ENCODE results near the gene CIT. TPM values are rescaled to one million over a fixed set of nuclear protein-coding genes. Genes with fewer than 3 reads are reported as not detected.
A peak's percentile ranks its signal among the peaks of the same experiment; 100 is the strongest.

CIT gene
- total RNA-seq, 5 donors from 2014 or later (not counting 1 experiment from before 2014, with no cell fraction given) = 1.9 to 4.5 (median 2.1) TPM

GRCh38 chr12:119784673-119785072 is 92.4 kb downstream of the CIT start:
- ChIA-PET CTCF (no interaction called here), POLR2A (no interaction called here)
- Histone ChIP-seq H3K4me3 (ENCODE audit: control insufficient read depth in 1 of 2, extremely low read depth in 1 of 2, low read length in 1 of 2) (no peak overlapping the region), H3K9me3 (no peaks in the 10 kb centered on the region), H3K36me3 (ENCODE audit: control insufficient read depth in 2 of 2, extremely low read depth in 1 of 2, insufficient read depth in 1 of 2, low read length in 1 of 2) (no peaks in the 10 kb centered on the region), H3K4me1 (ENCODE audit: control insufficient read depth in 1 of 2, extremely low read depth in 1 of 2, insufficient read depth in 2 of 2, low read length in 2 of 2) (no peaks in the 10 kb centered on the region), H3K27me3 (replicated peaks in 1 of 2; ENCODE audit: control insufficient read depth in 2 of 2, extremely low read depth in 1 of 2, insufficient read depth in 2 of 2, low read length in 1 of 2) (no peaks in the 10 kb centered on the region), H3K27ac (ENCODE audit: low read length) (no peak overlapping the region)
- H3K9me3 Mint-ChIP-seq = peaks cover 0 to 8% (median 0%) of the 10 kb centered on the region in 3 donors
- H3K27ac Mint-ChIP-seq = no peak overlapping the region
- peaks cover 0 to 2% (median 2%) of the 10 kb centered on the region in 3 donors for H3K4me1 Mint-ChIP-seq
- no peak overlapping the region for H3K4me3 Mint-ChIP-seq
- ATAC-seq (replicated peaks in 1 of 4) (no peak), DNase-seq (no peak)
- no peaks in the 10 kb centered on the region for H3K27me3 Mint-ChIP-seq
- H3K36me3 Mint-ChIP-seq = peaks cover 7% of the 10 kb centered on the region
- 97% methylated on average over 12 of the region's 17 CpGs for WGBS (ENCODE audit: insufficient coverage)

- Histone ChIP-seq H3K27ac (ENCODE audit: low read length) (no peak overlapping the region), H3K4me1 (ENCODE audit: control insufficient read depth in 1 of 2, extremely low read depth in 1 of 2, insufficient read depth in 2 of 2, low read length in 2 of 2) (no peaks in the 10 kb centered on the region), H3K4me3 (ENCODE audit: control insufficient read depth in 1 of 2, extremely low read depth in 1 of 2, low read length in 1 of 2) (no peak overlapping the region), H3K36me3 (ENCODE audit: control insufficient read depth in 2 of 2, extremely low read depth in 1 of 2, insufficient read depth in 1 of 2, low read length in 1 of 2) (no peaks in the 10 kb centered on the region), H3K27me3 (replicated peaks in 1 of 2; ENCODE audit: control insufficient read depth in 2 of 2, extremely low read depth in 1 of 2, insufficient read depth in 2 of 2, low read length in 1 of 2) (no peaks in the 10 kb centered on the region), H3K9me3 (no peaks in the 10 kb centered on the region)
- H3K9me3 Mint-ChIP-seq = peaks cover 0 to 8% (median 0%) of the 10 kb centered on the region in 3 donors
- peaks cover 7% of the 10 kb centered on the region for H3K36me3 Mint-ChIP-seq
- peaks cover 0 to 2% (median 2%) of the 10 kb centered on the region in 3 donors for H3K4me1 Mint-ChIP-seq
- CTCF ChIA-PET = no interaction called here
- POLR2A ChIA-PET = no interaction called here
- DNase-seq (no peak), ATAC-seq (replicated peaks in 1 of 4) (no peak)
- no peaks in the 10 kb centered on the region for H3K27me3 Mint-ChIP-seq
- H3K4me3 Mint-ChIP-seq = no peak overlapping the region
- H3K27ac Mint-ChIP-seq = no peak overlapping the region
- WGBS (ENCODE audit: insufficient coverage) = 76% methylated on average over 2 of the region's 6 CpGs
Measured at GRCh38 chr12:119783787-119784186, 93.3 kb downstream of the CIT start.

GRCh38 chr12:119781804-119782203 is 95.3 kb downstream of the CIT start:
- Histone ChIP-seq H3K4me3 (ENCODE audit: control insufficient read depth in 1 of 2, extremely low read depth in 1 of 2, low read length in 1 of 2) (no peak overlapping the region), H3K36me3 (ENCODE audit: control insufficient read depth in 2 of 2, extremely low read depth in 1 of 2, insufficient read depth in 1 of 2, low read length in 1 of 2) (no peaks in the 10 kb centered on the region), H3K27me3 (replicated peaks in 1 of 2; ENCODE audit: control insufficient read depth in 2 of 2, extremely low read depth in 1 of 2, insufficient read depth in 2 of 2, low read length in 1 of 2) (no peaks in the 10 kb centered on the region), H3K27ac (ENCODE audit: low read length) (no peak overlapping the region), H3K4me1 (ENCODE audit: control insufficient read depth in 1 of 2, extremely low read depth in 1 of 2, insufficient read depth in 2 of 2, low read length in 2 of 2) (no peaks in the 10 kb centered on the region), H3K9me3 (no peaks in the 10 kb centered on the region)
- Mint-ChIP-seq H3K27ac (no peak overlapping the region), H3K27me3 (no peaks in the 10 kb centered on the region), H3K36me3 (peaks cover 7% of the 10 kb centered on the region), H3K4me1 (peaks cover 0 to 2% (median 2%) of the 10 kb centered on the region in 3 donors), H3K4me3 (no peak overlapping the region), H3K9me3 (peaks cover 0 to 8% (median 0%) of the 10 kb centered on the region in 3 donors)
- ChIA-PET POLR2A (no interaction called here), CTCF (no interaction called here)
- ATAC-seq (replicated peaks in 1 of 4) (no peak), DNase-seq (no peak)
- WGBS (ENCODE audit: insufficient coverage) = no CpG with 5 or more reads among the region's 2 CpGs

DNA sequence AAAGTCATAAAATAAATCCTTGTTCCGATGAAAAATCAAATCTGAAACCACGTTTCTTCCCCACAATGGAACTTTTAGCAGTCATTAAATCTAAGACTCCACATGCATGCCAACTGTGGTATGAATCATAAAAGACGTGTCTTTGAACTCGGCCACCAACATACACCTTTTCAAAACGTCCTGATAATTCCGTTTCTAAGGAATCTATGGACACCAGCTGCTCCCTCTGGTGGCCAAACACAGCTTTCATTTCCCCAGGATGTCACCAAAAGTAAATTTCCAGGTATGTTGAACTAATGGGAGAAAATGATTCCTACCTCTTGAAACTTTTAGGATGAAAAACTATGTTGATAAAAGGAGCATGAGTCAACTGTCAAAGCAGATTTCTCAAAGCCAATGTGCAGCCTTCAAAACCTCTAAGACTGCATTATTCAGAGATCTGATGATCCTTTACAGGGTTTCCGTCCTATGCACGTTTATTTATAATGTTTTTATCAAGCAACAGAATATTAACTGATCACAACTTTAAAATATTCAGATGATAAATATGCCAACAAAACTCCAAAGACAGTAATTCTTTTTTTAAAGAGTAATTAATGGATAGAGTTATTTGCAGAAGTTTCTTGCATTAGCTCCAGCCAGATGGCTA is 96.2 kb downstream of the CIT start:
- peaks cover 6% of the 10 kb centered on the region for H3K36me3 Mint-ChIP-seq
- CTCF ChIA-PET = no interaction called here

GRCh38 chr12:119775246-119775895 is 101.7 kb downstream of the CIT start:
- no CpG with 5 or more reads among the region's 7 CpGs for WGBS (ENCODE audit: insufficient coverage)
- H3K36me3 Mint-ChIP-seq = peaks cover 3% of the 10 kb centered on the region
- POLR2A ChIA-PET = no interaction called here
- H3K9me3 Mint-ChIP-seq = no peaks in the 10 kb centered on the region
- H3K4me1 Mint-ChIP-seq = no peaks in the 10 kb centered on the region
- no peak overlapping the region for H3K4me3 ChIP-seq (ENCODE audit: control insufficient read depth in 1 of 2, extremely low read depth in 1 of 2, low read length in 1 of 2)
- DNase-seq (no peak), ATAC-seq (replicated peaks in 1 of 4) (no peak)
- H3K27ac ChIP-seq (ENCODE audit: low read length) = no peak overlapping the region
- H3K27me3 ChIP-seq (replicated peaks in 1 of 2; ENCODE audit: control insufficient read depth in 2 of 2, extremely low read depth in 1 of 2, insufficient read depth in 2 of 2, low read length in 1 of 2) = no peaks in the 10 kb centered on the region
- H3K27ac Mint-ChIP-seq = no peak overlapping the region
- no peaks in the 10 kb centered on the region for H3K4me1 ChIP-seq (ENCODE audit: control insufficient read depth in 1 of 2, extremely low read depth in 1 of 2, insufficient read depth in 2 of 2, low read length in 2 of 2)
- no peaks in the 10 kb centered on the region for H3K9me3 ChIP-seq
- no peaks in the 10 kb centered on the region for H3K27me3 Mint-ChIP-seq
- no peak overlapping the region for H3K4me3 Mint-ChIP-seq
- H3K36me3 ChIP-seq (ENCODE audit: control insufficient read depth in 2 of 2, extremely low read depth in 1 of 2, insufficient read depth in 1 of 2, low read length in 1 of 2) = no peaks in the 10 kb centered on the region
- CTCF ChIA-PET = no interaction called here

More for the DNA sequence above, 96.2 kb downstream of the CIT start:
- Mint-ChIP-seq H3K27me3 (no peaks in the 10 kb centered on the region), H3K4me1 (peaks cover 0 to 2% (median 2%) of the 10 kb centered on the region in 3 donors), H3K9me3 (peaks cover 0 to 6% (median 0%) of the 10 kb centered on the region in 3 donors), H3K4me3 (no peak overlapping the region), H3K27ac (no peak overlapping the region)
- H3K27ac ChIP-seq (ENCODE audit: low read length) = no peak overlapping the region
- no peaks in the 10 kb centered on the region for H3K4me1 ChIP-seq (ENCODE audit: control insufficient read depth in 1 of 2, extremely low read depth in 1 of 2, insufficient read depth in 2 of 2, low read length in 2 of 2)
- no peaks in the 10 kb centered on the region for H3K9me3 ChIP-seq
- no peaks in the 10 kb centered on the region for H3K36me3 ChIP-seq (ENCODE audit: control insufficient read depth in 2 of 2, extremely low read depth in 1 of 2, insufficient read depth in 1 of 2, low read length in 1 of 2)
- POLR2A ChIA-PET = no interaction called here
- DNase-seq (peak in 1 of 35 experiments; percentile 14), ATAC-seq (replicated peaks in 1 of 4) (no peak)
- 89% methylated on average over 3 of the region's 8 CpGs for WGBS (ENCODE audit: insufficient coverage)
- H3K27me3 ChIP-seq (replicated peaks in 1 of 2; ENCODE audit: control insufficient read depth in 2 of 2, extremely low read depth in 1 of 2, insufficient read depth in 2 of 2, low read length in 1 of 2) = no peaks in the 10 kb centered on the region
- H3K4me3 ChIP-seq (ENCODE audit: control insufficient read depth in 1 of 2, extremely low read depth in 1 of 2, low read length in 1 of 2) = no peak overlapping the region

- WGBS (ENCODE audit: insufficient coverage) = 90% methylated on average over 2 of the region's 4 CpGs
- Mint-ChIP-seq H3K36me3 (peaks cover 3% of the 10 kb centered on the region), H3K4me3 (no peak overlapping the region), H3K9me3 (no peaks in the 10 kb centered on the region), H3K27me3 (no peaks in the 10 kb centered on the region), H3K27ac (no peak overlapping the region), H3K4me1 (no peaks in the 10 kb centered on the region)
- Histone ChIP-seq H3K27ac (ENCODE audit: low read length) (no peak overlapping the region), H3K36me3 (ENCODE audit: control insufficient read depth in 2 of 2, extremely low read depth in 1 of 2, insufficient read depth in 1 of 2, low read length in 1 of 2) (no peaks in the 10 kb centered on the region), H3K4me1 (ENCODE audit: control insufficient read depth in 1 of 2, extremely low read depth in 1 of 2, insufficient read depth in 2 of 2, low read length in 2 of 2) (no peaks in the 10 kb centered on the region), H3K27me3 (replicated peaks in 1 of 2; ENCODE audit: control insufficient read depth in 2 of 2, extremely low read depth in 1 of 2, insufficient read depth in 2 of 2, low read length in 1 of 2) (no peaks in the 10 kb centered on the region), H3K9me3 (no peaks in the 10 kb centered on the region), H3K4me3 (ENCODE audit: control insufficient read depth in 1 of 2, extremely low read depth in 1 of 2, low read length in 1 of 2) (no peak overlapping the region)
- no peak for DNase-seq
- ChIA-PET POLR2A (no interaction called here), CTCF (no interaction called here)
- ATAC-seq (replicated peaks in 1 of 4) = no peak
Measured at GRCh38 chr12:119772431-119772830, 104.7 kb downstream of the CIT start.
